ENCODE results near the gene CCDC138.

The CCDC138 gene

DNA sequence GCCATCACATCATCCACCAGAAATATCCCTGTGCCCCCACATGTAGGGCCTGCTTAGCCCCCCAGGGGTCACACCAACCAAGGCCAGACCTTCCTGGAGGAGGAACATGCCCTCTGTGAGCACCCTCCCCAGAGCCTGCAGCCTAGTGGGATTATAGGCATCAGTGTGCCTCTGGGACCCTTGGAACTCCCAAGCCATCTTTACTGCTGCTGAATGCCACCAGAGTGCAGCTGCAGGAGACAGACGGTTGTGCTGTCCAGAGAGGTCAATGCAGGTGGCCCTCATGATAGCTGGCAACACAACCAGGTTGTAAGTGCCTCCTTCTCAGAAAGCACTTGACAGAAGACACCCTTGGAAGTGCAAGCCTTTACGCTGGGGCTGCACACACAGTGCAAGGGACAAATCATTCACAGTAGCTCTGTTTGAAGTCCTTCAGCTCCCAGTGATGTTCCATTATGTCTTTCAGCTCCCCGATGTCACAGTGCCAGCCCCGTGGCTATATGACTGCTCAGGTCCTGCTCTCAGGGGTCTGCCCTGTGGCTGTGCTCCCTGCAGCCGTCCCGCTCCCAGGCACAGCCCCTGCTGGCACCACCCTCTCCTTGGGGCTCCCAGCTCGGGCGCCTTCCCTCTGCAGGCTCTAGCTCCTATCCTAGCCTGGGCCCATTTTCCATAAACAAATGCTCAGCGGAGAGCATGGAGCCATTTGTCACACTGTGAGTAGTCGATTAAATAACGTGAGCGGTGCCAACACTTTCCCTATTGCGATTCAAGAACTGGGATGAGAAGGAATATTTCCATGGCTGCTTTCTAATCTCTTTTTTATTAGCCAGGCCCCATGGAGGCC, 137.4 kb downstream of the CCDC138 start:
- H2AFZ ChIP-seq (ENCODE audit: insufficient read depth, low read length, poor library complexity), result no peak overlapping the region
- H3K79me1 ChIP-seq (ENCODE audit: low read length), result no peaks in the 10 kb centered on the region
- H4K91ac ChIP-seq (ENCODE audit: low read depth, low read length), result no peak overlapping the region
- no peak overlapping the region for H2BK12ac ChIP-seq (ENCODE audit: low read length)
- H2BK120ac ChIP-seq (ENCODE audit: insufficient read depth, low read length, poor library complexity), result no peak overlapping the region
- no peak overlapping the region for H3K4me2 ChIP-seq (ENCODE audit: low read length)
- H3K27me3 ChIP-seq (ENCODE audit: insufficient read depth, low read length), result no peaks in the 10 kb centered on the region
- no peak overlapping the region for H3K27ac ChIP-seq (ENCODE audit: low read depth, low read length)
- no peak overlapping the region for H2AK5ac ChIP-seq (ENCODE audit: low read length)
- H3K23ac ChIP-seq (ENCODE audit: low read length), result no peak overlapping the region
- WGBS (ENCODE audit: extremely low coverage, insufficient coverage, insufficient read length), result no CpG with 5 or more reads among the region's 13 CpGs
- H4K12ac ChIP-seq (ENCODE audit: low read depth, low read length), result no peak overlapping the region
- H3K36me3 ChIP-seq (ENCODE audit: control insufficient read depth in 1 of 2, insufficient read depth in 2 of 2, low read length in 2 of 2), result no peaks in the 10 kb centered on the region
- H2BK5ac ChIP-seq (ENCODE audit: low read depth, low read length, poor library complexity), result no peak overlapping the region
- no peak overlapping the region for H3K14ac ChIP-seq (ENCODE audit: low read length)
- no peak overlapping the region for H3K18ac ChIP-seq (ENCODE audit: low read length)
- peaks cover 2% of the 10 kb centered on the region for H3K9me3 ChIP-seq (ENCODE audit: insufficient read depth, low read depth, low read length)
- no peak overlapping the region for H3K9ac ChIP-seq (ENCODE audit: low read length)
- peaks cover 0 to 2% of the 10 kb centered on the region in 2 experiments for H3K4me1 ChIP-seq (ENCODE audit: control insufficient read depth in 1 of 2, insufficient read depth in 2 of 2, low read length in 2 of 2)
- H3K79me2 ChIP-seq (ENCODE audit: control insufficient read depth, insufficient read depth, low read length, poor library complexity), result no peaks in the 10 kb centered on the region
- no peak for DNase-seq
- no peak overlapping the region for H3K4me3 ChIP-seq (ENCODE audit: low read depth, low read length)
- H4K8ac ChIP-seq (ENCODE audit: low read depth, low read length), result no peak overlapping the region
- H3K4ac ChIP-seq (ENCODE audit: low read depth, low read length), result no peak overlapping the region

- Histone ChIP-seq H3K23ac (ENCODE audit: low read length) (no peak overlapping the region), H3K9me3 (ENCODE audit: insufficient read depth, low read depth, low read length) (peaks cover 2% of the 10 kb centered on the region), H3K27me3 (ENCODE audit: insufficient read depth, low read length) (no peaks in the 10 kb centered on the region), H3K79me1 (ENCODE audit: low read length) (no peaks in the 10 kb centered on the region), H2BK120ac (ENCODE audit: insufficient read depth, low read length, poor library complexity) (no peak overlapping the region), H2BK12ac (ENCODE audit: low read length) (no peak overlapping the region), H2BK5ac (ENCODE audit: low read depth, low read length, poor library complexity) (no peak overlapping the region), H3K4me2 (ENCODE audit: low read length) (no peak overlapping the region), H3K36me3 (ENCODE audit: control insufficient read depth in 1 of 2, insufficient read depth in 2 of 2, low read length in 2 of 2) (no peaks in the 10 kb centered on the region), H3K4me1 (ENCODE audit: control insufficient read depth in 1 of 2, insufficient read depth in 2 of 2, low read length in 2 of 2) (peaks cover 0 to 2% of the 10 kb centered on the region in 2 experiments), H3K4me3 (ENCODE audit: low read depth, low read length) (no peak overlapping the region), H4K8ac (ENCODE audit: low read depth, low read length) (no peak overlapping the region), H3K14ac (ENCODE audit: low read length) (no peak overlapping the region), H3K4ac (ENCODE audit: low read depth, low read length) (no peak overlapping the region), H4K12ac (ENCODE audit: low read depth, low read length) (no peak overlapping the region), H2AFZ (ENCODE audit: insufficient read depth, low read length, poor library complexity) (no peak overlapping the region), H3K79me2 (ENCODE audit: control insufficient read depth, insufficient read depth, low read length, poor library complexity) (no peaks in the 10 kb centered on the region), H4K91ac (ENCODE audit: low read depth, low read length) (no peak overlapping the region), H3K27ac (ENCODE audit: low read depth, low read length) (no peak overlapping the region), H3K18ac (ENCODE audit: low read length) (no peak overlapping the region), H3K9ac (ENCODE audit: low read length) (no peak overlapping the region), H2AK5ac (ENCODE audit: low read length) (no peak overlapping the region)
- no peak for DNase-seq
- no CpG with 5 or more reads among the region's 14 CpGs for WGBS (ENCODE audit: extremely low coverage, insufficient coverage, insufficient read length)
Observed at GRCh38 chr2:108924580-108925251, 138.1 kb downstream of the CCDC138 start.

- no peak overlapping the region for H2BK5ac ChIP-seq (ENCODE audit: low read depth, low read length, poor library complexity)
- no peak overlapping the region for H3K14ac ChIP-seq (ENCODE audit: low read length)
- no peak overlapping the region for H2BK12ac ChIP-seq (ENCODE audit: low read length)
- H2AFZ ChIP-seq (ENCODE audit: insufficient read depth, low read length, poor library complexity), result no peak overlapping the region
- H3K4me3 ChIP-seq (ENCODE audit: low read depth, low read length), result no peak overlapping the region
- H2BK120ac ChIP-seq (ENCODE audit: insufficient read depth, low read length, poor library complexity), result no peak overlapping the region
- no peak overlapping the region for H3K18ac ChIP-seq (ENCODE audit: low read length)
- H3K9ac ChIP-seq (ENCODE audit: low read length), result no peak overlapping the region
- no peak overlapping the region for H4K12ac ChIP-seq (ENCODE audit: low read depth, low read length)
- H3K4me2 ChIP-seq (ENCODE audit: low read length), result no peak overlapping the region
- DNase-seq, result no peak
- no peak overlapping the region for H4K91ac ChIP-seq (ENCODE audit: low read depth, low read length)
- no peak overlapping the region for H3K4ac ChIP-seq (ENCODE audit: low read depth, low read length)
- H2AK5ac ChIP-seq (ENCODE audit: low read length), result no peak overlapping the region
- H3K27me3 ChIP-seq (ENCODE audit: insufficient read depth, low read length), result no peaks in the 10 kb centered on the region
- no peak overlapping the region for H3K23ac ChIP-seq (ENCODE audit: low read length)
- WGBS (ENCODE audit: extremely low coverage, insufficient coverage, insufficient read length), result no CpG with 5 or more reads among the region's 6 CpGs
- H3K4me1 ChIP-seq (ENCODE audit: control insufficient read depth in 1 of 2, insufficient read depth in 2 of 2, low read length in 2 of 2), result peaks cover 0 to 2% of the 10 kb centered on the region in 2 experiments
- H3K36me3 ChIP-seq (ENCODE audit: control insufficient read depth in 1 of 2, insufficient read depth in 2 of 2, low read length in 2 of 2), result no peaks in the 10 kb centered on the region
- no peak overlapping the region for H4K8ac ChIP-seq (ENCODE audit: low read depth, low read length)
- H3K79me2 ChIP-seq (ENCODE audit: control insufficient read depth, insufficient read depth, low read length, poor library complexity), result no peaks in the 10 kb centered on the region
- H3K79me1 ChIP-seq (ENCODE audit: low read length), result no peaks in the 10 kb centered on the region
- H3K9me3 ChIP-seq (ENCODE audit: insufficient read depth, low read depth, low read length), result peaks cover 2% of the 10 kb centered on the region
- no peak overlapping the region for H3K27ac ChIP-seq (ENCODE audit: low read depth, low read length)
Observed at GRCh38 chr2:108925286-108925685, 138.7 kb downstream of the CCDC138 start.

- H3K36me3 ChIP-seq (ENCODE audit: control insufficient read depth in 1 of 2, insufficient read depth in 2 of 2, low read length in 2 of 2), result no peaks in the 10 kb centered on the region
- WGBS (ENCODE audit: extremely low coverage, insufficient coverage, insufficient read length), result no CpG with 5 or more reads among the region's 8 CpGs
- H3K23ac ChIP-seq (ENCODE audit: low read length), result no peak overlapping the region
- no peak overlapping the region for H3K14ac ChIP-seq (ENCODE audit: low read length)
- no peaks in the 10 kb centered on the region for H3K79me1 ChIP-seq (ENCODE audit: low read length)
- H3K79me2 ChIP-seq (ENCODE audit: control insufficient read depth, insufficient read depth, low read length, poor library complexity), result no peaks in the 10 kb centered on the region
- H3K4me3 ChIP-seq (ENCODE audit: low read depth, low read length), result no peak overlapping the region
- H2BK120ac ChIP-seq (ENCODE audit: insufficient read depth, low read length, poor library complexity), result no peak overlapping the region
- H3K4me1 ChIP-seq (ENCODE audit: control insufficient read depth in 1 of 2, insufficient read depth in 2 of 2, low read length in 2 of 2), result peaks cover 0 to 2% of the 10 kb centered on the region in 2 experiments
- H3K18ac ChIP-seq (ENCODE audit: low read length), result no peak overlapping the region
- H4K12ac ChIP-seq (ENCODE audit: low read depth, low read length), result no peak overlapping the region
- H4K8ac ChIP-seq (ENCODE audit: low read depth, low read length), result no peak overlapping the region
- DNase-seq, result no peak
- no peak overlapping the region for H2AFZ ChIP-seq (ENCODE audit: insufficient read depth, low read length, poor library complexity)
- no peaks in the 10 kb centered on the region for H3K27me3 ChIP-seq (ENCODE audit: insufficient read depth, low read length)
- no peak overlapping the region for H4K91ac ChIP-seq (ENCODE audit: low read depth, low read length)
- no peak overlapping the region for H2BK12ac ChIP-seq (ENCODE audit: low read length)
- no peak overlapping the region for H3K4ac ChIP-seq (ENCODE audit: low read depth, low read length)
- H3K4me2 ChIP-seq (ENCODE audit: low read length), result no peak overlapping the region
- no peak overlapping the region for H3K27ac ChIP-seq (ENCODE audit: low read depth, low read length)
- no peak overlapping the region for H3K9ac ChIP-seq (ENCODE audit: low read length)
- H3K9me3 ChIP-seq (ENCODE audit: insufficient read depth, low read depth, low read length), result peaks cover 2% of the 10 kb centered on the region
- H2BK5ac ChIP-seq (ENCODE audit: low read depth, low read length, poor library complexity), result no peak overlapping the region
- no peak overlapping the region for H2AK5ac ChIP-seq (ENCODE audit: low read length)
Observed at GRCh38 chr2:108925735-108926134, 139.2 kb downstream of the CCDC138 start.
